Heart left ventricle (tissue), 13 donors: ENCODE results near the gene MYCBP2.

Source experiments
- POLR2A ChIP-seq, 2 donors: fragments of 450-650 bp; IDR thresholded peaks; one replicate each; pipeline ENCODE4 v1.6.1; 2017; ENCODE audit warnings: antibody characterized with exemption in 2 of 2, mild to moderate bottlenecking in 2 of 2, moderate library complexity in 2 of 2
- TF ChIP-seq, protein P1 (sequence below), 12 donors: fragments of 200-600 bp; sonication (generic) in 4 of 12; IDR thresholded peaks; one replicate each; pipeline versions ENCODE4 v1.5.0 to v1.8.0; 2018 to 2022; ENCODE audit warnings: antibody characterized with exemption in 12 of 12, mild to moderate bottlenecking in 5 of 12
- donor health status: ischemic (EF 13 %, LVEDD 7.1; RV severe dilation, severe dysfunction).
- donor health status: DM: no; HTN: yes; CAD: no.
- donor health status: DM: no; HTN: no; CAD: no.
- donor health status: ischemic (EF 25% LVEDD 6.9; RV normal size, moderate dysfunction).
- donor health status: ischemic (EF 25% LVEDD 5.7; RV mildly dilated, moderate dysfunction).
- donor health status: ischemic (EF 35%, LVEDD 5.7; RV mildly dilated, moderate dysfunction).
- donor health status: nonischemic (EF 11% LVEDD 7.7; RV severe dilation, severe dysfunction).
- donor health status: DM: yes; HTN: yes; CAD: no.
- donor health status: PGD.
- donor health status: ischemic (EF 29% LVEDD 5.4; RV normal size, mild dysfunction).
- donor health status: nonischemic (EF 23%, LVEDD 6.1; RV moderate dilation, normal function).

DNA sequence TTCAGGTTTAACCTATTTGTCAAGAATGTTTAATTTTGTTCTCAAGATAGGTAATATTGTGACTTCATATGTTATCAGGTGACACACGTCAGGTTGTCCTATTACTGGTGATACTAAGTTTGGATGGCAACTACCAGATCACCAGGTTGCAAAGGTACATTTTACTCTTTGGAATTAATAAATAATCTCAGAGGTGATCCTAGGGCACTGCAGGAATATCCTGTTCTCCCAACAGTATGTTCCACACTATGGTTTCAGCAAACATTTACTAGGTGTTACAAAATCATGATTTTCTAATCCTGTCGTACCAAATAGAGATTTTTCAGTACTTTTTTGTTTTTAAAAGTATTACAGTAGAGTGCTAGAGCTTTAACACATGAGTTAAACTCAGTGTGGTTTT, 29.3 kb upstream of the MYCBP2 start:
- TF ChIP-seq POLR2A (IDR thresholded peaks at IDR 0.05), result no peak
- TF ChIP-seq, protein P1, sequence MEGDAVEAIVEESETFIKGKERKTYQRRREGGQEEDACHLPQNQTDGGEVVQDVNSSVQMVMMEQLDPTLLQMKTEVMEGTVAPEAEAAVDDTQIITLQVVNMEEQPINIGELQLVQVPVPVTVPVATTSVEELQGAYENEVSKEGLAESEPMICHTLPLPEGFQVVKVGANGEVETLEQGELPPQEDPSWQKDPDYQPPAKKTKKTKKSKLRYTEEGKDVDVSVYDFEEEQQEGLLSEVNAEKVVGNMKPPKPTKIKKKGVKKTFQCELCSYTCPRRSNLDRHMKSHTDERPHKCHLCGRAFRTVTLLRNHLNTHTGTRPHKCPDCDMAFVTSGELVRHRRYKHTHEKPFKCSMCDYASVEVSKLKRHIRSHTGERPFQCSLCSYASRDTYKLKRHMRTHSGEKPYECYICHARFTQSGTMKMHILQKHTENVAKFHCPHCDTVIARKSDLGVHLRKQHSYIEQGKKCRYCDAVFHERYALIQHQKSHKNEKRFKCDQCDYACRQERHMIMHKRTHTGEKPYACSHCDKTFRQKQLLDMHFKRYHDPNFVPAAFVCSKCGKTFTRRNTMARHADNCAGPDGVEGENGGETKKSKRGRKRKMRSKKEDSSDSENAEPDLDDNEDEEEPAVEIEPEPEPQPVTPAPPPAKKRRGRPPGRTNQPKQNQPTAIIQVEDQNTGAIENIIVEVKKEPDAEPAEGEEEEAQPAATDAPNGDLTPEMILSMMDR (IDR thresholded peaks at IDR 0.05), result no peak
